ENCODE results near the gene USP3.
A peak's percentile ranks its signal among the peaks of the same experiment; 100 is the strongest.
"Not testable (repeated sequence)": the region's sequence is repeated elsewhere in the genome, so short reads cannot be mapped to it uniquely, and the experiment has no call there.

The USP3 gene

GRCh38 chr15:63478243-63478642 is 26.1 kb upstream of the USP3 start:
- no peak for DNase-seq

- no peak for DNase-seq
Measured at GRCh38 chr15:63480441-63480821, 24.0 kb upstream of the USP3 start.

GRCh38 chr15:63481105-63481810 is 23.1 kb upstream of the USP3 start:
- no peak for DNase-seq

GRCh38 chr15:63482874-63483323 is 21.5 kb upstream of the USP3 start:
- no peak for DNase-seq

- no peak for DNase-seq
Measured at GRCh38 chr15:63483521-63484371, 20.6 kb upstream of the USP3 start.

- DNase-seq: no peak
Measured at GRCh38 chr15:63484433-63485186, 19.8 kb upstream of the USP3 start.

- DNase-seq: peak; percentile 91
Measured at GRCh38 chr15:63487076-63487757, 17.2 kb upstream of the USP3 start.

GRCh38 chr15:63487758-63488397 is 16.5 kb upstream of the USP3 start:
- DNase-seq: not testable (repeated sequence)

GRCh38 chr15:63488398-63488960 is 15.9 kb upstream of the USP3 start:
- no peak for DNase-seq

GRCh38 chr15:63489352-63489751 is 15.0 kb upstream of the USP3 start:
- no peak for DNase-seq

GRCh38 chr15:63490345-63491034 is 13.9 kb upstream of the USP3 start:
- DNase-seq: peak; percentile 72

GRCh38 chr15:63491116-63491827 is 13.1 kb upstream of the USP3 start:
- peak; percentile 70 for DNase-seq

- no peak for DNase-seq
Measured at GRCh38 chr15:63491979-63492378, 12.4 kb upstream of the USP3 start.

GRCh38 chr15:63492541-63493077 is 11.8 kb upstream of the USP3 start:
- DNase-seq: no peak

GRCh38 chr15:63493436-63493835 is 11.0 kb upstream of the USP3 start:
- no peak for DNase-seq

- DNase-seq: no peak
Measured at GRCh38 chr15:63494408-63494807, 10.0 kb upstream of the USP3 start.

GRCh38 chr15:63495343-63495742 is 9.1 kb upstream of the USP3 start:
- no peak for DNase-seq

- no peak for DNase-seq
Measured at GRCh38 chr15:63495780-63496488, 8.5 kb upstream of the USP3 start.

GRCh38 chr15:63497642-63498467 is 6.5 kb upstream of the USP3 start:
- peak; percentile 87 for DNase-seq
